ENCODE results near the gene PMM2. TPM values are rescaled to one million over a fixed set of nuclear protein-coding genes. Genes with fewer than 3 reads are reported as not detected.

The PMM2 gene
- polyA plus RNA-seq, 1 donor (not counting 4 experiments of a cell fraction or from before 2014, with no cell fraction given), result 38.6 TPM

GRCh38 chr16:8773537-8773936 is 24.1 kb upstream of the PMM2 start:
- TF ChIP-seq, protein P1, sequence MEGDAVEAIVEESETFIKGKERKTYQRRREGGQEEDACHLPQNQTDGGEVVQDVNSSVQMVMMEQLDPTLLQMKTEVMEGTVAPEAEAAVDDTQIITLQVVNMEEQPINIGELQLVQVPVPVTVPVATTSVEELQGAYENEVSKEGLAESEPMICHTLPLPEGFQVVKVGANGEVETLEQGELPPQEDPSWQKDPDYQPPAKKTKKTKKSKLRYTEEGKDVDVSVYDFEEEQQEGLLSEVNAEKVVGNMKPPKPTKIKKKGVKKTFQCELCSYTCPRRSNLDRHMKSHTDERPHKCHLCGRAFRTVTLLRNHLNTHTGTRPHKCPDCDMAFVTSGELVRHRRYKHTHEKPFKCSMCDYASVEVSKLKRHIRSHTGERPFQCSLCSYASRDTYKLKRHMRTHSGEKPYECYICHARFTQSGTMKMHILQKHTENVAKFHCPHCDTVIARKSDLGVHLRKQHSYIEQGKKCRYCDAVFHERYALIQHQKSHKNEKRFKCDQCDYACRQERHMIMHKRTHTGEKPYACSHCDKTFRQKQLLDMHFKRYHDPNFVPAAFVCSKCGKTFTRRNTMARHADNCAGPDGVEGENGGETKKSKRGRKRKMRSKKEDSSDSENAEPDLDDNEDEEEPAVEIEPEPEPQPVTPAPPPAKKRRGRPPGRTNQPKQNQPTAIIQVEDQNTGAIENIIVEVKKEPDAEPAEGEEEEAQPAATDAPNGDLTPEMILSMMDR (optimal IDR thresholded peaks at IDR 0.05 in 1 of 3, IDR thresholded peaks at IDR 0.05 in 1 of 3, conservative IDR thresholded peaks at IDR 0.05 in 1 of 3; ENCODE audit: extremely low read depth in 1 of 3, insufficient read depth in 2 of 3, low read length in 3 of 3), result no peak
- no peak for TF ChIP-seq EZH2 (IDR thresholded peaks at IDR 0.05; ENCODE audit: low read length)
- no peaks in the 10 kb centered on the region for H3K9me3 ChIP-seq (ENCODE audit: control insufficient read depth, low read depth, low read length)
- no peaks in the 10 kb centered on the region for H3K27me3 ChIP-seq (ENCODE audit: control insufficient read depth, extremely low read depth, insufficient read depth, low read length)
- no peaks in the 10 kb centered on the region for H3K79me2 ChIP-seq (ENCODE audit: control insufficient read depth, insufficient read depth, low read length)
- H3K36me3 ChIP-seq (ENCODE audit: control insufficient read depth in 2 of 2, extremely low read depth in 1 of 2, insufficient read depth in 2 of 2, low read length in 2 of 2), result peaks cover 4% of the 10 kb centered on the region in 2 experiments
- H3K4me2 ChIP-seq (ENCODE audit: control insufficient read depth, extremely low read depth, insufficient read depth, low read depth, low read length), result no peak overlapping the region
- no peak overlapping the region for H3K4me3 ChIP-seq (ENCODE audit: control insufficient read depth in 2 of 3, extremely low read depth in 1 of 3, insufficient read depth in 2 of 3, low read depth in 1 of 3, low read length in 3 of 3)
- no peaks in the 10 kb centered on the region for H4K20me1 ChIP-seq (ENCODE audit: control insufficient read depth, extremely low read depth, insufficient read depth, low read length)
- FAIRE-seq (no peak), DNase-seq (ENCODE audit: low read depth, low spot score) (no peak)
- H3K4me1 ChIP-seq (ENCODE audit: control insufficient read depth, extremely low read depth, insufficient read depth, low read length), result peaks cover 6% of the 10 kb centered on the region
- H3K9me1 ChIP-seq (ENCODE audit: control insufficient read depth, extremely low read depth, insufficient read depth, low read length), result no peaks in the 10 kb centered on the region
- dilution Hi-C loops (cut with MboI; ENCODE audit: extremely low pct_ligation_motif_present, low sequenced_read_pairs), result no loop called here
- H3K27ac ChIP-seq (ENCODE audit: control insufficient read depth, insufficient read depth, low read length), result no peak overlapping the region
- H2AFZ ChIP-seq (ENCODE audit: control insufficient read depth, low read length), result no peak overlapping the region
- no peak overlapping the region for H3K9ac ChIP-seq (ENCODE audit: control insufficient read depth, extremely low read depth, insufficient read depth, low read length)

DNA sequence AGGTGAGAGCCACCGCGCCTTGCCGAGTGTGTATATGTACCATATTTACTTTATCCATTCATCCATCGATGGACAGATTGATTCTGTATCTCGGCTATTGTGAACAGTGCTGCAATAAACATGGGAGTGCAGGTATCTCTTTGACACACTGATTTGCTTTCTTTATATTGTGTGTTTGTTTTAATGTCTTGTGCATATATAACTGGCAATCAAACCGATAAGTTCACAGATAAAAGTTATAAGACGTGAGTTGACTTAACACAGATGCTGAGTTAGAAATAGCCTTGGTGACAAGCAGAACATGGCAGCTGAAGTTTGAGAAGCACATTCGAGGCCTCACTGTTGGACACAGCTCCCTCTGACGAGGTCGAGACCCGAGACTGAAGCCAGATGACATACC is 23.4 kb upstream of the PMM2 start:
- no peak overlapping the region for H3K4me2 ChIP-seq (ENCODE audit: control insufficient read depth, extremely low read depth, insufficient read depth, low read depth, low read length)
- FAIRE-seq (no peak), DNase-seq (ENCODE audit: low read depth, low spot score) (no peak)
- TF ChIP-seq, protein P1 (optimal IDR thresholded peaks at IDR 0.05 in 1 of 3, IDR thresholded peaks at IDR 0.05 in 1 of 3, conservative IDR thresholded peaks at IDR 0.05 in 1 of 3; ENCODE audit: extremely low read depth in 1 of 3, insufficient read depth in 2 of 3, low read length in 3 of 3), result no peak
- no peak for TF ChIP-seq EZH2 (IDR thresholded peaks at IDR 0.05; ENCODE audit: low read length)
- no peak overlapping the region for H3K9ac ChIP-seq (ENCODE audit: control insufficient read depth, extremely low read depth, insufficient read depth, low read length)
- H3K9me1 ChIP-seq (ENCODE audit: control insufficient read depth, extremely low read depth, insufficient read depth, low read length), result no peaks in the 10 kb centered on the region
- H3K4me1 ChIP-seq (ENCODE audit: control insufficient read depth, extremely low read depth, insufficient read depth, low read length), result peaks cover 6% of the 10 kb centered on the region
- no peaks in the 10 kb centered on the region for H3K9me3 ChIP-seq (ENCODE audit: control insufficient read depth, low read depth, low read length)
- peaks cover 4% of the 10 kb centered on the region in 2 experiments for H3K36me3 ChIP-seq (ENCODE audit: control insufficient read depth in 2 of 2, extremely low read depth in 1 of 2, insufficient read depth in 2 of 2, low read length in 2 of 2)
- H2AFZ ChIP-seq (ENCODE audit: control insufficient read depth, low read length), result no peak overlapping the region
- H3K79me2 ChIP-seq (ENCODE audit: control insufficient read depth, insufficient read depth, low read length), result no peaks in the 10 kb centered on the region
- H3K27me3 ChIP-seq (ENCODE audit: control insufficient read depth, extremely low read depth, insufficient read depth, low read length), result no peaks in the 10 kb centered on the region
- no peak overlapping the region for H3K27ac ChIP-seq (ENCODE audit: control insufficient read depth, insufficient read depth, low read length)
- H3K4me3 ChIP-seq (ENCODE audit: control insufficient read depth in 2 of 3, extremely low read depth in 1 of 3, insufficient read depth in 2 of 3, low read depth in 1 of 3, low read length in 3 of 3), result no peak overlapping the region
- dilution Hi-C loops (cut with MboI; ENCODE audit: extremely low pct_ligation_motif_present, low sequenced_read_pairs), result no loop called here
- H4K20me1 ChIP-seq (ENCODE audit: control insufficient read depth, extremely low read depth, insufficient read depth, low read length), result no peaks in the 10 kb centered on the region

Measured in keratinocyte (primary cell).